Measurements from ENCODE around the gene SLC23A2.

GRCh38 chr20:4854561-4854901 lies 146.8 kb downstream of the SLC23A2 start:
- TF ChIP-seq, protein P1, sequence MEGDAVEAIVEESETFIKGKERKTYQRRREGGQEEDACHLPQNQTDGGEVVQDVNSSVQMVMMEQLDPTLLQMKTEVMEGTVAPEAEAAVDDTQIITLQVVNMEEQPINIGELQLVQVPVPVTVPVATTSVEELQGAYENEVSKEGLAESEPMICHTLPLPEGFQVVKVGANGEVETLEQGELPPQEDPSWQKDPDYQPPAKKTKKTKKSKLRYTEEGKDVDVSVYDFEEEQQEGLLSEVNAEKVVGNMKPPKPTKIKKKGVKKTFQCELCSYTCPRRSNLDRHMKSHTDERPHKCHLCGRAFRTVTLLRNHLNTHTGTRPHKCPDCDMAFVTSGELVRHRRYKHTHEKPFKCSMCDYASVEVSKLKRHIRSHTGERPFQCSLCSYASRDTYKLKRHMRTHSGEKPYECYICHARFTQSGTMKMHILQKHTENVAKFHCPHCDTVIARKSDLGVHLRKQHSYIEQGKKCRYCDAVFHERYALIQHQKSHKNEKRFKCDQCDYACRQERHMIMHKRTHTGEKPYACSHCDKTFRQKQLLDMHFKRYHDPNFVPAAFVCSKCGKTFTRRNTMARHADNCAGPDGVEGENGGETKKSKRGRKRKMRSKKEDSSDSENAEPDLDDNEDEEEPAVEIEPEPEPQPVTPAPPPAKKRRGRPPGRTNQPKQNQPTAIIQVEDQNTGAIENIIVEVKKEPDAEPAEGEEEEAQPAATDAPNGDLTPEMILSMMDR (IDR thresholded peaks at IDR 0.05; ENCODE audit: low read depth, low read length, poor library complexity, severe bottlenecking), result no peak
- no peak for TF ChIP-seq EZH2phosphoT487 (IDR thresholded peaks at IDR 0.05; ENCODE audit: borderline replicate concordance, low read length)
